ENCODE data around the gene IGLL5.

GRCh38 chr22:22945195-22945594 lies 57.6 kb downstream of the IGLL5 start:
- TF ChIP-seq, protein P1, sequence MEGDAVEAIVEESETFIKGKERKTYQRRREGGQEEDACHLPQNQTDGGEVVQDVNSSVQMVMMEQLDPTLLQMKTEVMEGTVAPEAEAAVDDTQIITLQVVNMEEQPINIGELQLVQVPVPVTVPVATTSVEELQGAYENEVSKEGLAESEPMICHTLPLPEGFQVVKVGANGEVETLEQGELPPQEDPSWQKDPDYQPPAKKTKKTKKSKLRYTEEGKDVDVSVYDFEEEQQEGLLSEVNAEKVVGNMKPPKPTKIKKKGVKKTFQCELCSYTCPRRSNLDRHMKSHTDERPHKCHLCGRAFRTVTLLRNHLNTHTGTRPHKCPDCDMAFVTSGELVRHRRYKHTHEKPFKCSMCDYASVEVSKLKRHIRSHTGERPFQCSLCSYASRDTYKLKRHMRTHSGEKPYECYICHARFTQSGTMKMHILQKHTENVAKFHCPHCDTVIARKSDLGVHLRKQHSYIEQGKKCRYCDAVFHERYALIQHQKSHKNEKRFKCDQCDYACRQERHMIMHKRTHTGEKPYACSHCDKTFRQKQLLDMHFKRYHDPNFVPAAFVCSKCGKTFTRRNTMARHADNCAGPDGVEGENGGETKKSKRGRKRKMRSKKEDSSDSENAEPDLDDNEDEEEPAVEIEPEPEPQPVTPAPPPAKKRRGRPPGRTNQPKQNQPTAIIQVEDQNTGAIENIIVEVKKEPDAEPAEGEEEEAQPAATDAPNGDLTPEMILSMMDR (IDR thresholded peaks at IDR 0.05), result no peak
- TF ChIP-seq POLR2A (IDR thresholded peaks at IDR 0.05), result no peak

All from Peyer's patch (tissue), 4 donors.